ENCODE data around the gene ITGB2. TPM values are rescaled to one million over a fixed set of nuclear protein-coding genes. Genes with fewer than 3 reads are reported as not detected.

Gene ITGB2
- total RNA-seq, 1 donor from 2014 or later = 468 TPM

- TF ChIP-seq CTCF (IDR thresholded peaks at IDR 0.05) = peak; percentile 47
- Histone ChIP-seq H3K4me1 (peaks cover 20% of the 10 kb centered on the region), H3K27ac (peak overlapping the region; percentile 54), H3K9me3 (no peaks in the 10 kb centered on the region), H3K4me3 (peak overlapping the region; percentile 49), H3K36me3 (peaks cover 22% of the 10 kb centered on the region), H3K27me3 (ENCODE audit: low read depth) (no peaks in the 10 kb centered on the region)
- intact Hi-C loops (cut with DNase I) = no loop called here
- DNase-seq = peak; percentile 80
- peak; percentile 80 to 84 for ATAC-seq
Observed at GRCh38 chr21:44845418-44846223, 75.1 kb downstream of the ITGB2 start.

- no peak for DNase-seq
Observed at GRCh38 chr21:44844256-44844655, 76.4 kb downstream of the ITGB2 start.

GRCh38 chr21:44842721-44843445 lies 77.8 kb downstream of the ITGB2 start:
- intact Hi-C loops (cut with DNase I) = no loop called here
- TF ChIP-seq CTCF (IDR thresholded peaks at IDR 0.05) = no peak
- H3K9me3 ChIP-seq = no peaks in the 10 kb centered on the region
- H3K4me1 ChIP-seq = peaks cover 20% of the 10 kb centered on the region
- H3K4me3 ChIP-seq = no peak overlapping the region
- H3K36me3 ChIP-seq = no peaks in the 10 kb centered on the region
- H3K27me3 ChIP-seq (ENCODE audit: low read depth) = no peaks in the 10 kb centered on the region
- DNase-seq (no peak), ATAC-seq (no peak)
- no peak overlapping the region for H3K27ac ChIP-seq

More at GRCh38 chr21:44844256-44844655, 76.4 kb downstream of the ITGB2 start:
- Histone ChIP-seq H3K9me3 (no peaks in the 10 kb centered on the region), H3K27me3 (ENCODE audit: low read depth) (no peaks in the 10 kb centered on the region), H3K4me3 (no peak overlapping the region), H3K27ac (no peak overlapping the region), H3K36me3 (peaks cover 8% of the 10 kb centered on the region), H3K4me1 (peaks cover 20% of the 10 kb centered on the region)
- ATAC-seq = no peak
- TF ChIP-seq CTCF (IDR thresholded peaks at IDR 0.05) = no peak
- intact Hi-C loops (cut with DNase I) = no loop called here

GRCh38 chr21:44842087-44842486 lies 78.6 kb downstream of the ITGB2 start:
- H3K27ac ChIP-seq = no peak overlapping the region
- H3K4me1 ChIP-seq = peaks cover 20% of the 10 kb centered on the region
- no peak overlapping the region for H3K4me3 ChIP-seq
- H3K36me3 ChIP-seq = no peaks in the 10 kb centered on the region
- H3K9me3 ChIP-seq = no peaks in the 10 kb centered on the region
- intact Hi-C loops (cut with DNase I) = no loop called here
- H3K27me3 ChIP-seq (ENCODE audit: low read depth) = peaks cover 1% of the 10 kb centered on the region
- no peak for TF ChIP-seq CTCF (IDR thresholded peaks at IDR 0.05)
- ATAC-seq (no peak), DNase-seq (no peak)

- intact Hi-C loops (cut with DNase I) = no loop called here
- TF ChIP-seq CTCF (IDR thresholded peaks at IDR 0.05) = no peak
- H3K9me3 ChIP-seq = no peaks in the 10 kb centered on the region
- H3K4me1 ChIP-seq = peaks cover 7% of the 10 kb centered on the region
- no peaks in the 10 kb centered on the region for H3K36me3 ChIP-seq
- DNase-seq (no peak), ATAC-seq (no peak)
- peaks cover 3% of the 10 kb centered on the region for H3K27me3 ChIP-seq (ENCODE audit: low read depth)
- no peak overlapping the region for H3K27ac ChIP-seq
- H3K4me3 ChIP-seq = no peak overlapping the region
Observed at GRCh38 chr21:44840771-44841170, 79.9 kb downstream of the ITGB2 start.

Measured in lower lobe of right lung (tissue), 2 donors.